AG09309 (cell line): ENCODE results near the gene ZNF22.

Experiments
- DNase-seq: peaks from one replicate; pipeline ENCODE4 v3.0.0-alpha.2; 2010; ENCODE audit warnings: low read depth
- H3K4me3 ChIP-seq: 2 replicates; pipeline ENCODE4 v1.5.1; 2011; ENCODE audit warnings: mild to moderate bottlenecking, low read depth, low read length, moderate library complexity; ENCODE audit not compliant: control insufficient read depth
- CTCF ChIP-seq: IDR thresholded peaks from 2 replicates; pipeline ENCODE4 v1.5.1; 2011; ENCODE audit warnings: mild to moderate bottlenecking, low read depth, low read length, inconsistent platforms; ENCODE audit not compliant: insufficient read depth, control insufficient read depth; ENCODE audit errors: missing control alignments

Gene ZNF22

GRCh38 chr10:44994752-44995530, 5.8 kb upstream of the ZNF22 start:
- TF ChIP-seq CTCF = no peak
- DNase-seq = no peak
- H3K4me3 ChIP-seq = no peak overlapping the region

GRCh38 chr10:44995581-44995913, 5.2 kb upstream of the ZNF22 start:
- H3K4me3 ChIP-seq = no peak overlapping the region
- TF ChIP-seq CTCF = no peak
- DNase-seq = no peak

- TF ChIP-seq CTCF = no peak
- DNase-seq = no peak
- H3K4me3 ChIP-seq = no peak overlapping the region
These were observed 4.6 kb upstream of the ZNF22 start for GRCh38 chr10:44995914-44996669.

- H3K4me3 ChIP-seq = no peak overlapping the region
- no peak for DNase-seq
- no peak for TF ChIP-seq CTCF
These were observed 3.5 kb upstream of the ZNF22 start for GRCh38 chr10:44997105-44997748.

- no peak overlapping the region for H3K4me3 ChIP-seq
- peak; percentile 69 for DNase-seq
- TF ChIP-seq CTCF = no peak
These were observed 2.5 kb upstream of the ZNF22 start for GRCh38 chr10:44998146-44998631.

- H3K4me3 ChIP-seq = peak overlapping the region; percentile 53
- no peak for DNase-seq
- TF ChIP-seq CTCF = no peak
These were observed 478 bp upstream of the ZNF22 start for GRCh38 chr10:45000138-45000751.
